ENCODE results near the gene EEF1G.
"Not testable (repeated sequence)": the region's sequence is repeated elsewhere in the genome, so short reads cannot be mapped to it uniquely, and the experiment has no call there.

Gene EEF1G

GRCh38 chr11:62603072-62603408, 29.3 kb upstream of the EEF1G start:
- no peak for DNase-seq (ENCODE audit: low read depth in 2 of 2)

GRCh38 chr11:62602141-62603071, 28.7 kb upstream of the EEF1G start:
- no peak for DNase-seq (ENCODE audit: low read depth in 2 of 2)

- DNase-seq (ENCODE audit: low read depth in 2 of 2) = peak; percentile 99
Observed at GRCh38 chr11:62601372-62602140, 27.9 kb upstream of the EEF1G start, which contains the start of gene MTA2. MTA2 (minus strand) TSS chr11:62601865; CDS start chr11:62601450, 415 bp downstream.

- no peak for DNase-seq (ENCODE audit: low read depth in 2 of 2)
Observed at GRCh38 chr11:62601122-62601371, 27.4 kb upstream of the EEF1G start.

- DNase-seq (ENCODE audit: low read depth in 2 of 2) = no peak
Observed at GRCh38 chr11:62600367-62601121, 26.9 kb upstream of the EEF1G start.

- DNase-seq (ENCODE audit: low read depth in 2 of 2) = no peak
Observed at GRCh38 chr11:62599901-62600300, 26.2 kb upstream of the EEF1G start.

- DNase-seq (ENCODE audit: low read depth in 2 of 2) = peak; percentile 93 to 95
Observed at GRCh38 chr11:62599069-62599696, 25.5 kb upstream of the EEF1G start.

GRCh38 chr11:62595124-62595523, 21.4 kb upstream of the EEF1G start:
- no peak for DNase-seq (ENCODE audit: low read depth in 2 of 2)

GRCh38 chr11:62593434-62594044, 19.8 kb upstream of the EEF1G start:
- peak; percentile 68 to 74 for DNase-seq (ENCODE audit: low read depth in 2 of 2)

- no peak for DNase-seq (ENCODE audit: low read depth in 2 of 2)
Observed at GRCh38 chr11:62592989-62593421, 19.3 kb upstream of the EEF1G start.

GRCh38 chr11:62592146-62592815, 18.6 kb upstream of the EEF1G start:
- no peak for DNase-seq (ENCODE audit: low read depth in 2 of 2)

GRCh38 chr11:62591448-62592145, 17.9 kb upstream of the EEF1G start, which contains the start of gene TUT1:
TUT1 (minus strand) TSS chr11:62591523; CDS start chr11:62591485, 38 bp downstream.
- DNase-seq (ENCODE audit: low read depth in 2 of 2) = peak; percentile 89 to 92

- no peak for DNase-seq (ENCODE audit: low read depth in 2 of 2)
Observed at GRCh38 chr11:62588966-62589637, 15.4 kb upstream of the EEF1G start.

- not testable (repeated sequence) for DNase-seq (ENCODE audit: low read depth in 2 of 2)
Observed at GRCh38 chr11:62585356-62585755, 11.7 kb upstream of the EEF1G start.

GRCh38 chr11:62581735-62582134, 8.0 kb upstream of the EEF1G start:
- not testable (repeated sequence) for DNase-seq (ENCODE audit: low read depth in 2 of 2)

GRCh38 chr11:62580959-62581715, 7.4 kb upstream of the EEF1G start:
- no peak for DNase-seq (ENCODE audit: low read depth in 2 of 2)

- no peak for DNase-seq (ENCODE audit: low read depth in 2 of 2)
Observed at GRCh38 chr11:62579252-62579651, 5.6 kb upstream of the EEF1G start.

GRCh38 chr11:62578541-62578940, 4.8 kb upstream of the EEF1G start:
- DNase-seq (ENCODE audit: low read depth in 2 of 2) = no peak
